NCI-H2171 (cell line): ENCODE data around the gene C2orf81.
"Not testable (repeated sequence)": the region's sequence is repeated elsewhere in the genome, so short reads cannot be mapped to it uniquely, and the experiment has no call there.

Experiments used
- DNase-seq: peaks from one replicate; lab custom pipeline; 2025; lab: John Stamatoyannopoulos, UW

Gene C2orf81

DNA sequence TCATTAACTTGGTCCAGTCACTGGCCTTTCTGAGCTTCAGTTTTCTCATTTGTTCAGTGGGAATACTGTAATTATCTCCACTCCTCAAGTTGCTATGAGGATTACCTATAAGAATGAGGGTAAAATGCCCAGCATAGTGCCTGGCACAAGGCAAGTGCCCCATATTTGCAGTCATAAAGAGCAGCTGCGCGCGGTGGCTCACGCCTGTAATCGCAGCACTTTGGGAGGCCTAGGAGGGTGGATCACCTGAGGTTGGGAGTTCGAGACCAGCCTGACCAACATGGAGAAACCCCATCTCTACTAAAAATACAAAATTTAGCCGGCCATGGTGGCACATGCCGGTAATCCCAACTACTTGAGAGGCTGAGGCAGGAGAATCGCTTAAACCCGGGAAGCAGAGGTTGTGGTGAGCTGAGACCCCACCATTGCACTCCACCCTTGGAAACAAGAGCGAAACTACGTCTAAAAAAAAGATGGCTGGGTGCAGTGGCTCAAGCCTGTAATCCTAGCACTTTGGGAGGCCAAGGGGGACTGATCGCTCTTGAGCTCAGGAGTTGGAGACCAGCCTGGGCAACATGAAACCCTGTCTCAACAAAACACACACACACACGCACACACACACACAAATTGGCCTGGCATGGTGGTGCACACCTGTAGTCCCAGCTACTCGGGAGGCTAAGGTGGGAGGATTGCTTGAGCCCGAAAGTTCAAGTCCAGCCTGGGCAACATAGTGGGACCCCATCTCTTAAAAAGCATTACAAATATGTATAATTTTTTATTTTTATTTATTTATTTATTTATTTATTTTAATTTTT lies 21.3 kb upstream of the C2orf81 start:
- not testable (repeated sequence) for DNase-seq

DNA sequence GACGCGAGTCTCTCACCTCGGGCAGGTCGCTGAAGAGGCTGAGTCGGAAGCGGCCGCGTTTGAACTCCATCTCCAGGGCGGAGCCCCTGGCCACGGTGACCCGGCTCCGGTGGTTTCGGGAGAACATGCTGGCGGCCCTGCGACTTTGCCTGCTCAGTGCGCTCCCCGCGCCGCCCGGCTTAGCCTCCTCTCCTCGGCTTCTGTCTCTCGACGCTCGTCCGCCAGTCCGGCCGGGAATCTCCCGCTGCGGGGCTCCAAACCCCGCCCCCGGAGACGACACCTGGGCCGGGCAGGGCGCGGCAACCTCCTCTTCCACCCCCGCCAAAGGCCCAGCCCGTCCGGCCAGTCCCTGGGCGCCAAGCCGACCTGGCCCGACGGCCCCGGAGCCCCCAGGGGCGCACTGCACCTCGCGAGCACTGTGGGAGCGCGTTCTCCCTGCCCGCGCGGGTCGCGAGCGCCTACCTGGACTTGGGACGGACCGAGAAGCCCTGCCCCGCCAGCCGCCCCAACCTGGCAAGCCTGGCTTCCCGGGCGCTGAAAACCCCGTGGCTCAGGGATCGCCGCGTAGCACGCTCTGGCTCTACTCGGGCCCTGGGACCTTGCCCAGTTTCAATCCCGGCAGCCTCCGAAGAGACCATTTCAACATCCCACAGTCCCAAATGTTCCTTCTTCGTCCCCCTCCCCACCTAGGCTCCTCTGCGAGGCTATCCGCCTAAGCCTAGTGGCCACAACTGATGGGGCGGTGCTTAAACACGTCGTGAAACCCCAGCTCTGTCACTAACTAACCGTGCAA lies 20.5 kb upstream of the C2orf81 start, which contains the start of gene RTKN:
TSS of gene RTKN (minus strand) at position 248 of the 793 bp plus-strand sequence. CDS start at position 127, 121 bp downstream.
- peak; percentile 14 for DNase-seq

DNA sequence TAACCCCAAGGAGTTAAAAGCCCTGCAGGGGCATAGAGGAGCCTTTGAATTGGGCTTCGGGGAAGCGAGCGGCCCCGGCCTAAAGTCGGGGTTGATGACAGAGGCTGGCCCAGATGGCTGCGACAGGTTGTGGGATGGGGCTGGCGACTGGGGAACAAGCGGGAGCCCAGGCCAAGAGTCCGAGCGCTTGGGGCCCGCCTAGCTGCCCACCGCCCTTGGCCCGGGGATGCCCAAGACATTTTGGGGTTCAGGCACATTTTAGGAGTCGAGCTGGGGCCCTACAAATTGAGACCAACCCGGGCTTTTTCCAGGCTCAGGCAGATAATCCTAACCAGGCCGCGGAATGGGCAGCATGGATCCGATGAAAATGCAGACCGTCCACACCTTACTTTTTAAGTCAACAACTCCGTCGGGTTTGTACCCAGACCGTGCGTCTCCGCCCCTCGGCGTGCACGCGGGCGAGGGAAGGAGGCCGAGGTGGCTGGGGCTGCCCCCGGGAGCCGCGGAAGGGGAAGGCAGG lies 19.8 kb upstream of the C2orf81 start:
- DNase-seq = peak; percentile 17

- DNase-seq = peak; percentile 81
Observed at GRCh38 chr2:74440378-74441169, 19.2 kb upstream of the C2orf81 start.

DNA sequence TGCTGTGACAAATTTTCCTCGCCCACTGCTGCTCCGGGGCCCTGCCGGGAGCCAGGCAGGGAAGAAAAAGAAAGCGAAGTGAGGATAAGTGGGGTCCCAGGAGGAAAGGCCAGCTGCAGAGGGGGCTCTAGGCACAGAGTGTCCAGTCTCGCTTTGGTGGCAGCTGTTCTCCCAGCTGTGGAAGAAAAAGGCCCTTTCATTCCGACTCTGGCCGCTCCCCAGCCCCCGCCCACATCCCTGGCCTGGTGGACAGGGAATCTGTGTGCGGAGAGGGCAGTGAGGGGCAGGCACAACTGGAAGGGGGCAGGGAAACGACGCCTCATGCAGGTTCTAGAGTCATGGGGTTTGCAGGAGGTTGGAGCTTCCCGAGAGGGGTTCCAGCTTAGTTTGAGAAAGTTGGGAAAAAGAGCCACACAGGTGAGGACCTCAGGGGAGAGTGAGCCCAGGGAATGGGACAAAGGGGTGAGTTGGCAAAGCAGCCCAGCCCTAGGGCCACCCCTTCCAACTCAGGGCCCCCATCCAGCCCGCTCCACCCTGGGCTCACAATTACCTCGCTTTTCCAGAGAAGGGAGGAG lies 18.5 kb upstream of the C2orf81 start:
- no peak for DNase-seq

DNA sequence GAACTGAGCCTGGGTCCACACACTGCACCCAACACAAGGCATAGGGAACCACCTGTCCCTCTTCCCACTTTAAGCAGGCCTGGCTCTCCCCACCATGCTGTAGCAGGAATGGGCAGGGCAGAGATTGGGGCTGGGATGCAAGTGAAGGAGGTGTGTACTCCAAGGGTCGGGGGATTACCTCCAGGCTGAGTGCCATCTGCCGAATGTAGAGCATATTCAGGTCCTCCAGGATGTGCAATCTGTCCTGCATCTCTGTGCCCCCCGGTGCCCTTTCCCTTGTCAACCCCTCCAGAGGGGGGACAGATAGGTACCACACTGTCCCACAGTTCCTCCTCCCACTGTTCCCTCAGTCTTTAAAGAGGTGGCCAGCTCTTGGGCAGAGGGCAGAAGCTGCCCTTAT lies 18.0 kb upstream of the C2orf81 start:
- DNase-seq = no peak

GRCh38 chr2:74438248-74438647 lies 16.8 kb upstream of the C2orf81 start:
- DNase-seq = no peak

GRCh38 chr2:74436848-74437695 lies 15.7 kb upstream of the C2orf81 start:
- no peak for DNase-seq

GRCh38 chr2:74436111-74436805 lies 14.8 kb upstream of the C2orf81 start:
- DNase-seq = no peak

DNA sequence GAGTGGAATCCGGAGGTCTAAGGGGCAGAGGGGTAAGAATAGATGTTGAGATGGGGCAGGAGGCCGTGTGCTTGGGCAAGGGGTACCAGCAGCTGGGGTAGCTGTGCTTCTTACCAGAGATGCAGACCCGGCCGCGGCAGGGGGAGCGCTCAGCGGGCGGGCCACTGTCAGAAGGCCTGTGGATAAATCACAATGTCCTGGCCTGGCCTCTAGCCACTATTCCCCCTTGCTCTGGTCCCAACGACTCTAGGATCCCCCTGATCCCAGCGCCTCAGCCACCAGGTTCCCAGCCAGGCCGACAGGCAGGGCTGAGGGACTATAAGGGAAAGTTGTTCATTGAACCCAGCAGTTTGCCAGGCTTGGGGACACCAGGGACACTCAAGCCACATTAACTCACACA lies 9.1 kb upstream of the C2orf81 start:
- no peak for DNase-seq

DNA sequence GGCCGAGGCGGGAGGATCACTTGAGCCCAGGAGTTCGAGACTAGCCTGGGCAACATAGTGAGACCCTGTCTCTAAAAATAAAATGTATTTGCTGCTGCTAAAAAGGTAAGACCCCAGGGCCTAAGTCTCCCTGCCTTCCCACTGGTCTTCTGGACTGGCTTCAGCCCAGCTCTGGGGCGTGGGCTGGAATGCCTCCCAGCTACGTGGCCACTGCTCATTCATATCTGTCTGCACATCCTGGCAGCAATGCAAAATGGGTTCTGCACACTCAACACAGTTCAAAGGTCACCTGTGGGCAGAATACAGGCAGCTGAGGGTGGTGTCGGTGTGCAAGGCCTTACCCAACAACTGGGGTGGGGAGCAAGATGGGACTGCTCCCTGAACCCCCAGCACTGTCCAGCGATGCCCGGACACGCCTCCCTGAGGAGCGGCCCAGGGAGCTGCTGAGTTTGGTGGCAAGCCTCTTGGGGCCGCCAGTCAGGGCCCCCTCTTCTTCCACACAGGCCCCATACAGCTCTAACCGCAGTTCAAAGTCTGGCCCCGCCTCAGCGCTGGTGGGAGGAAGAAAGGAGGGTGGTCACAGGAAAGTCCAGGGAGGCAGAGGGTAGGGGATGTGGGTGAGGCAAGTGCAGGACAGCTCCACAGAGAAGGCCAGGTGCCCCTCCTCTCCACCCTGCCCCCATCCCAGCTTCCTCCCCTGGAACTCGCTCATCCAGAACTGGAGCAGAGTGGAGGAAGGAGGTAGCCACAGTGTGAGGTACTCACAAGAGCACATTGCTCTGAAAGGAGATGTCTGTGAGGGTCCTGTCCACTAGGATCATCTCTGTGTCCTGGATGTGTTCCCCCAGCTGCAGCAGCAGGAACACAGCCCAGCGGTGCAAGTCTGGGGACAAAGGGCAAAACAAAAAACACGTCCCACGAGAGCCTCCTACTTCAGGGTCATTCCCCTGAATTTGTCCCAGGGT lies 8.3 kb upstream of the C2orf81 start:
- no peak for DNase-seq

- DNase-seq = no peak
Observed at GRCh38 chr2:74428675-74429074, 7.3 kb upstream of the C2orf81 start.

- no peak for DNase-seq
Observed at GRCh38 chr2:74427551-74427950, 6.1 kb upstream of the C2orf81 start.

DNA sequence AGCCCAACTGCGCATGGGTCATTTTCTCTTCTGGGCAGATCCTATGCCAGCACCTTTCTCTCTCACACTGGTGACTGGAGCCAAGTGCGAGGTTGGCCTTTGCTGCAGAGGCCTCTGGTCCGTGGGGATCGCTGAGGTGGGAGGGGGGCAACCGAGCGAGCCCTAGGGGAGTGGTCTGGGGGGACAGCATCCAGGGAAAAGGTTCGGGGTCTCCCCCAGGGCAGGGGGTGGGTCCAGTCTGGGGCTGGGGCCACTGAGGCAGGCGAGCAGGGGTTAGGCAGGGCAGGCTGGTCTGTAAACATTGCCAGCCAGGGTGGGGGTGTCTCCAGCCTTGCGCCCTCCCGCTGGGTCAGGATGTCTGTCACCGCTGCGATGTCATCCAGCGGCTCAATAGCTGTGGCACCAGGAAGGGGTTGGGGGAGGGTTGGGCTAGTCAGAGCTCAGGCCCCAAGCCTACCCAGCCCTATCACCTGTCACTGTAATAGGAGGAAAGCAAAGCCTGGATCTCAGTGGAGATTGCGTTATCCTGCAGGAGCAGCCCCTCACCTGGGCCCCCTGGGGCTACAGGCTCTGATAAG lies 4.9 kb upstream of the C2orf81 start:
- no peak for DNase-seq

DNA sequence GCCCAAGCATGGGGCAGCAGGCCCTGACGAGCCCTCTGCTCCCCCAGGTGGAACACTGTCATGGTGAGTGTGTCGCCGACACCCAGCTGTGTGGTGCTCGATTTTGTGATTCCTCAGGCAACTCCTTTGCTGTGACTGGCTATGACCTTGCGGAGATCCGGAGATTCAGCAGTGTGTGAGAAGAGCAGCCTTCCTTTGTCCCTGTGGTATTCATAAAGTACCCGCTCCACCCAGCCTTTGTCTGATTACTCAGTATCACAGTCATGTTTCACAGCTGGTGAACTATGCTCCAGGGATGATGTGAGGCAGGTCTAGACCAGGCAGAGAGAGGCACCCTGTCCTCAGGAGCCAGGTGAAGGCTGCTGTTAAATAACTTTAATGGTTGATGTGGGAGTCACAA lies 4.1 kb upstream of the C2orf81 start:
- no peak for DNase-seq

DNA sequence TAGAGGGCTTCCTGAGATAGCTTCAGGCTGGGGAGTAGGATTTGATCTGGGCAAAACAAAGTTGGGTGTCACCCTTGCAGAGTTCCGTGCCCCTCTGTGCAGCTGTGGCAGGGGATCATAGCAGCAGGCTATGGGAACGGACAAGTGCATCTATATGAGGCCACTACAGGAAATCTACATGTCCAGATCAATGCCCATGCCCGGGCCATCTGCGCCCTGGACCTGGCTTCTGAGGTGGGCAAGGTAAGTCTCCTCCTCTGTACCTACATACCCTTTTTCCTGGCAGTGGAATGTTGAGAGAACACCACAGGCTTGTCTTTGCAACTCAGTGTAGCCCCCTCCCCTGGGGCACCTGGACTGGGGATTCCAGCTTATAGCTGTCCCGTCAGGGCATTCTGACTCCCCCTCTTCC lies 3.6 kb upstream of the C2orf81 start:
- no peak for DNase-seq

DNA sequence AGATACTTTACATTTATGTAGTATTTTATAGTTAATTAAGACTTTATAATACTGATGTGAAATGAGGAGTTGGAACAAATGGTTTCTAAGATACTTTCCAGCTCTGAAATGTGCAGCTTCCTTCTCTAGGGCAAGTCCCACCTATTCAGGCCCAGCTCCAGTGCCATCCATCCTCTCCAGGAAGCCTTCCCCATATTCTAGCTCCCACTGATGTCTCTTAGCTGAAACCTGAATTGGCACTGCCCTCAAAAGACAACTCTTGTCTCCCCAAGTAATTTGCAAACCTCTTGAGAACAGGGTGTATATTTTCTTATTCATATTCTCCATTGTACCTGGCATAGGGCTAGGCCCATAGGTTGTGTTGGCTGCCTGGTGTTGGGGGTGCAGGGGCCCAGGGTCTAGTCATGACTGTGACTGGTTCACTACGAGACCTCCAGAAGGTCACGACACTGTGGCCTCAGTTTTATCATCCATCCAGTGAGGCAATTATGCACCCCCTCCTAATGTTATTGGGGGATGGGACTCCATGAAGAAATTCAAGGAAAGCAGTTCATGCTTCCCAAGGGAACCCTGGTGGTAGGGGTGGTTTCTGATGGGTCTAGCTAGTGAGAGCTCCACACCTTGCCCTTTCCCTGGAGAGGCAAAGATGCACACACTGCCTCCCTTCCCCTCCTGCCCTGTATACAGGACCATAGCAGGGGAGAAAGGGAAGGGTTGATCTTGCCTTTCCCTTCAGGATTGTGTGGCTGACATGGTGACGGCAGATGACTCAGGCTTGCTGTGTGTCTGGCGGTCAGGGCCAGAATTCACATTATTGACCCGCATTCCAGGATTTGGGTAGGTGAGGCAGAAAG lies 2.9 kb upstream of the C2orf81 start:
- no peak for DNase-seq
